GM11168 (cell line): ENCODE data around the gene IGFBP4.

Experiments
- in situ Hi-C: fragments of 300-500 bp; cut with MboI; formaldehyde crosslinking; loops from one replicate; pipeline ENCODE4 v1.12.0; 2022; ENCODE audit warnings: low sequenced_read_pairs; ENCODE audit not compliant: unreplicated experiment

The IGFBP4 gene

GRCh38 chr17:40452216-40452787 is 9.1 kb downstream of the IGFBP4 start:
- in situ Hi-C loops = no loop called here

GRCh38 chr17:40452921-40453378 is 9.7 kb downstream of the IGFBP4 start:
- in situ Hi-C loops = no loop called here

- in situ Hi-C loops = no loop called here
Measured at GRCh38 chr17:40453881-40454612, 10.8 kb downstream of the IGFBP4 start.

GRCh38 chr17:40454613-40454995 is 11.4 kb downstream of the IGFBP4 start:
- in situ Hi-C loops = no loop called here

GRCh38 chr17:40456396-40456951 is 13.2 kb downstream of the IGFBP4 start:
- in situ Hi-C loops = no loop called here

- in situ Hi-C loops = no loop called here
Measured at GRCh38 chr17:40457369-40457768, 14.1 kb downstream of the IGFBP4 start.

GRCh38 chr17:40457964-40458791 is 14.9 kb downstream of the IGFBP4 start:
- in situ Hi-C loops = no loop called here

GRCh38 chr17:40458851-40459482 is 15.7 kb downstream of the IGFBP4 start:
- in situ Hi-C loops = no loop called here

GRCh38 chr17:40459636-40460603 is 16.7 kb downstream of the IGFBP4 start:
- in situ Hi-C loops = no loop called here

GRCh38 chr17:40460604-40460967 is 17.3 kb downstream of the IGFBP4 start:
- in situ Hi-C loops = no loop called here

GRCh38 chr17:40460968-40461731 is 17.9 kb downstream of the IGFBP4 start:
- in situ Hi-C loops = no loop called here

- in situ Hi-C loops = no loop called here
Measured at GRCh38 chr17:40461732-40462342, 18.6 kb downstream of the IGFBP4 start.

- in situ Hi-C loops = no loop called here
Measured at GRCh38 chr17:40462343-40463121, 19.3 kb downstream of the IGFBP4 start.

- in situ Hi-C loops = no loop called here
Measured at GRCh38 chr17:40463122-40463550, 19.9 kb downstream of the IGFBP4 start.

- in situ Hi-C loops = no loop called here
Measured at GRCh38 chr17:40464392-40464855, 21.2 kb downstream of the IGFBP4 start.

- in situ Hi-C loops = no loop called here
Measured at GRCh38 chr17:40466298-40466971, 23.2 kb downstream of the IGFBP4 start.
